HG02678 (cell line): ENCODE data around the gene KRTAP13-1.

ENCODE experiments used
- ATAC-seq: cut with Tn5 transposase; IDR thresholded peaks from one replicate; pipeline ENCODE4 v1.9.1; 2021; ENCODE audit warnings: mild to moderate bottlenecking, moderate library complexity; ENCODE audit not compliant: unreplicated experiment

Gene KRTAP13-1, protein sequence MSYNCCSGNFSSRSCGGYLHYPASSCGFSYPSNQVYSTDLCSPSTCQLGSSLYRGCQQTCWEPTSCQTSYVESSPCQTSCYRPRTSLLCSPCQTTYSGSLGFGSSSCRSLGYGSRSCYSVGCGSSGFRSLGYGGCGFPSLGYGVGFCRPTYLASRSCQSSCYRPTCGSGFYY

DNA sequence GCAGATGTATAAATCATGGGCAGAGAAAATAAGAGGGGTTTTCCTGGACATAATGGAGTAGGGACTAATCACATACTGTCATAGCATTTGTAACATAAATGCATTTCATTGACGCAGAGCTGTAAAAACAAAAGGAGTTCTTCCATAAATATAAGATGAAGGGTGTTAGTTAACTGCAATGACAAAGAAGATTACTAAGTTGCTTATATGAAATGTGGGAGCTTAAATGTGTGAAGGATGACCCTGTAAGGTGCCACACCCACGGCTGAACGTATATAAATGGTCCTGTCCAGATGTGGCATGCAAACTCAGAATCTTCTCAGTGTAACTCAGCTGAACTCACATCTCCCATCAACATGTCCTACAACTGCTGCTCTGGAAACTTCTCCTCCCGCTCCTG, at the start of gene KRTAP13-1:
TSS of gene KRTAP13-1 (plus strand) at position 301 of the 400 bp plus-strand sequence. CDS start at position 357, 56 bp downstream.
- ATAC-seq: no peak

DNA sequence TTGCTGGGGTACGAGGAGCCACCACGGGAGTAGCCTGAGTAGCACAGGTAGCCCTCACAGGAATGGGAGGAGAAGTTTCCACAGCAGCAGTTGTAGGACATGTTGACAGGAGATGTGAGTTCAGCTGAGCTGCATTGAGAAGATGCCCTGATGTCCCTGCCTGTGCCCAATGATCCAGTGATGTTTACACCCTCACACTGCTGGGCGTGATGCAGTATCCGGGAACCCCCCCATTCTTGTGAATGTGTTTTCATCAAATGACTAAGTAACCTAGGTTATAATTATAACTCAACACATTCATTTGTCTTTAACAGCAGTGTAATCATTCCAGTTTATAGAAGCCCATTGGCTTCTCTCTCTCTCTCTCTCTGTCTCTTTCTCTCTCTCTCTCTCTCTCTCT, 47.3 kb upstream of the KRTAP13-1 start, which contains the start of gene KRTAP23-1:
TSS of gene KRTAP23-1 (minus strand) at position 101 of the 400 bp plus-strand sequence. CDS start at position 101, 0 bp downstream.
- ATAC-seq: no peak

- no peak for ATAC-seq
Observed at GRCh38 chr21:30349572-30349971, 46.3 kb upstream of the KRTAP13-1 start.

GRCh38 chr21:30351534-30351933, 44.3 kb upstream of the KRTAP13-1 start:
- ATAC-seq: no peak

DNA sequence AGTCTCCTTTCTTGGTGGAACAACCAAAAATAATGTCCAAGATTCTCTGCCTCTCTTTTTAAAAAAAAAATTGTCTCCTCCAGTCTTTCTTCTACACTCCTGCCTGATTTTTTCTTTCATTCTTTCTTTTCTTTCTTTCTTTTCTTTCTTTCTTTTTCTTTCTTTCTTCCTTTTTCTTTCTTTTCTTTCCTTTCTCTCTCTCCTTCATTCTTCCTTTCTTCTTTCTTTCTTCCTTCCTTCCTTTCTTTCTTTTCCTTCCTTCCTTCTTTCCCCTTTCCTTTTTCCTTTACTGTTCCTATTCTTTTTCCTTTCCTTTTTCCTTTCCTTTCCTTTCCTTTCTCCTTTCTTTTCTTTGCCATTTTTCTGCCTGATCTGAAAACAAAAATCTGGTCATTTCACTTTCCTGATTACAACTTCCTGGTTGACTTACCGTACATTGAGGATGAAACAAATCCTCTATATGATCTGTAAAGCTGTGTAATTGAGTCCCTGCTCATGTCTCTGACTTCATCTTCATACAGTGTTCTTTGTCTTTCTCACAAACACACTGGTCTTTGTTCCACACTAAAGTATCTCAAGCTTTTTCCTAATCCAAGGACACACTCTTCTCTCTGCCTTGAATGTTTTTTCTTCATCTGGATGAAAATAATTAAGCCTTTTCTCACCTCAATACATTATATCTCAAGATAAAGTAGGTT, 41.4 kb upstream of the KRTAP13-1 start:
- ATAC-seq: no peak

DNA sequence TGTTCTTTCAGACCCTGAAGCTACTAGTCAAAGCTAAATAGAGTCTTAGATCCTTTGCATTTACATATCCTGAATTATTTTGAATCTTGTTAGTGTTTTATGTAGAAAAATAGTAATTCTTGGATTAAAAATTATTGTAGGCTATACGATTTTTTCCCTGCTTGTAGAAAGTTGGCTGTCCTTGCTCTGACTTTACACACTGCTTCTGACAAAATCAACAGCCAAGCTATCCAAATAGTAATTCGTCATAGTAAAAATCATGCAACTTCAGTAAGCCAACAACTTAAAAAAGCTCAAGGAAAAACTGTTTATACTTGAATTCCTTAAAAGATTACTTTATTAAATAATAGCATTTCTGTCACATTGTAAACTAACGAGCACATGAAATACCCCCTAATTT, 39.9 kb upstream of the KRTAP13-1 start:
- no peak for ATAC-seq

DNA sequence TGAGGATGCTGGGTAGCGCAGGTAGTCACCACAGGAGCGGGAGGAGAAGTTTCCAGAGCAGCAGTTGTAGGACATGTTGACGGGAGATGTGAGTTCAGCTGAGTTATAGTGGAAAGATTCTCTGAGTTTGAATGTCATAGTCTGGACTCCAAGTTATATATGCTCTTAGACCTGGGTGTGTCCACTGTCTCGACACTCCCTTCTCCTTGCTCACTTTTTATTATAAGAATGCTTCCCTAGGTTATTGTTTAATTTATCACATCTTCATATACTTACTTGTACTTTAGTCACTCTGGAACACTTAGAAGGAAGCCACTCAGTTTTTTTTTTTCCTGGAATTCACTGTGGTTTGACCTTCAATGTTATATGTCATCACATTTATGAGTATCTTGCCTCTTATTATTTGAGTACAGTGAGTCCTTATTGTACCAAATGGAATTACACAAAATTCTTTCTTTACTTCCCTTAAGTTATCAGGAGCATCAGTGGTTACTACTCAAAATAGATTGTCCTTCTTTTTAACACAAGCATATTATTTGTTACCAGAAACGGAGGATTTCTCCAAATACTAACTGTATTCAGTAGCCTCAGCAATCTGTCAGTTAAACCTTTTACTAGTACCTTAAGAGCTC, 23.6 kb upstream of the KRTAP13-1 start, which contains the start of gene KRTAP13-2:
TSS of gene KRTAP13-2 (minus strand) at position 133 of the 632 bp plus-strand sequence. CDS start at position 75, 58 bp downstream.
- ATAC-seq: no peak

DNA sequence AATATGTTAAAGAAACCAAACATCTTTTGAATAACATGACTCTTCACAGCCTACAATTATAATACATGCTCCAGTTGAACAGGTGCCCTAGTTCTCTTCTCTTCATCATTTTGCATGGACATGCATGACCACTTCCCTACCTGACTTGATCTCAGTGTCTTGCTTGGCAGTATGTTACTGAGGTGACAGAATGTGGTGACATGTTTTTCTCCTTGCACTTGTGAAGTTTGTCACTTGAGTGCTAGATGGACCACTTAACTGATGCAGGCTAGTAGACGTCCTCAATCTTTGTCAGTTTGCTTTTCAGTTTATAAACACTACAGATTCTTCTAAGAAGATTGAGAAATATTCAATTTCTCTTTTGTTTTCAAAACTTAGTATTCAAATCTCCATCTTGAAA, 13.6 kb upstream of the KRTAP13-1 start:
- no peak for ATAC-seq

DNA sequence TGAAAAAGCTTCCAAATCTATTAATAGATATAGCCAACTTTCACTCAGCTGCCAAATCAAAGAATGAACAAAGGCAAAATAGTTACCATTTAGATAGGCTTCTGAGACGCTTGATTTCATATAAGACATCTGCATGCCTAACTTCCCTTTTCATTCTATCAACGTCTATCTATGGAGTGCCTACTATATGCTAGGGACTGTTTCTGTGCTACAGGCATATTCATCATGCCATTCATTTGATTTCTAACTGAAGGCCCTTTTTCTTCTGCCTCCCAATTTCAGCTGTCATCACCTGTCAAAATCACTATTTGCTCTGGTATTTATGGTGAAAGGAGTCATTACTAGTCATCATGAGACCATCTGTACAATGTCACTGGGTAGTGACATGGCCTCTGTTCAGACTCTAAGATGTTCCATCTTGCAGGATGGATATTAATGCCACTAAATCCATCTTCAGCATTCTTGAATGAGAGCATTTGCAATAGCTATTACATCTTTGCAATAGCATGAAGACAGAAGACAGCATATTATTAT, 4.3 kb upstream of the KRTAP13-1 start:
- ATAC-seq: no peak

- no peak for ATAC-seq
Observed at GRCh38 chr21:30408782-30409494, 13.1 kb downstream of the KRTAP13-1 start.

- ATAC-seq: no peak
Observed at GRCh38 chr21:30415993-30416392, 20.2 kb downstream of the KRTAP13-1 start.

DNA sequence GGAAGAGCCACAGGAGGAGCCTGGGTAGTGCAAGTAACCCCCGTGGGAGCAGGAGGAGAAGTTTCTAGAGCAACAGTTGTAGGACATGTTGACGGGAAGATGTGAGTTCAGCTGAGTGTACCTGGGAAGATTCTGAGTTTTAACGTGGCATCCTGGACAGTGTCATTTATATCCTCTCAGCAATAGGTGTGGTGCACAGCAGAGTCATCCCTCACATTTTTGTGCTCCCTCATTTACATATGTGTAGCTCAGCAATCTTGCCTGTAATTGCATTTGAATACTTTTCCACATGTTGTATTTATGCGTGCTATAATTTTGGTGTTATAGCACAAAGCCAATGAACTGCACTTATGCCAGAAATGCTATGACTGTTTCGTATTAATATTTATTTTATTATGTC, 30.0 kb downstream of the KRTAP13-1 start, which contains the start of gene KRTAP13-3:
TSS of gene KRTAP13-3 (minus strand) at position 101 of the 400 bp plus-strand sequence. CDS start at position 87, 14 bp downstream.
- ATAC-seq: no peak

- no peak for ATAC-seq
Observed at GRCh38 chr21:30426731-30427130, 30.9 kb downstream of the KRTAP13-1 start.

GRCh38 chr21:30430170-30430655, 34.4 kb downstream of the KRTAP13-1 start, which contains the start of gene KRTAP13-4:
KRTAP13-4 (plus strand) TSS chr21:30430220; CDS start chr21:30430276, 56 bp downstream.
- ATAC-seq: no peak

DNA sequence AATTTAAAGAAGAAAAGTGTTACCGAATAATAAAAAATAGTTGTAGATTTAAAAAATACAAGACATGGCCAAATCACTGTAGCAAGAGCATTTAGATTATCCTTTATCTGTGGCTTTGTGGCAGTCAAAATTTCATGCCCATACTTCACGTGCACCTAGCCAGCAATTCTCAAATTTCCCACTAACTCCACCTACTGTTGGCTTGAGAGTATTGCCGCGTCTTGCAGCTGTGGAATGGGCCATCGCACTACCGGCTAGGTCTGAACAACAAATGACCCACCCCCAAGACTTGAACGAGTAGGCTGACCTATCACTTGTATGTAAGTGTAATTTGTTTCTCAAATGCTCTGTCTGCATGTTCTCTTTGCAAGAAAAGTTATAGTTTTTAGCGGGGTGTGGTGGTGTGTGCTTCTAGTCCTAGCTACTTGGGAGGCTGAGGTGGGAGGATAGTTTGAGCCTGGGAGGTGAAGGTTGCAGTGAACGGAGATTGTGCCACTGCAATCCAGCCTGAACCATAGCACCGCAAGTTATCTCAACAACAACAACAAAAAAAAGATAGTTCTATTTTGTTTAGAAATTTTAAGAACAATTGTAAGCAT, 38.3 kb downstream of the KRTAP13-1 start:
- ATAC-seq: no peak

DNA sequence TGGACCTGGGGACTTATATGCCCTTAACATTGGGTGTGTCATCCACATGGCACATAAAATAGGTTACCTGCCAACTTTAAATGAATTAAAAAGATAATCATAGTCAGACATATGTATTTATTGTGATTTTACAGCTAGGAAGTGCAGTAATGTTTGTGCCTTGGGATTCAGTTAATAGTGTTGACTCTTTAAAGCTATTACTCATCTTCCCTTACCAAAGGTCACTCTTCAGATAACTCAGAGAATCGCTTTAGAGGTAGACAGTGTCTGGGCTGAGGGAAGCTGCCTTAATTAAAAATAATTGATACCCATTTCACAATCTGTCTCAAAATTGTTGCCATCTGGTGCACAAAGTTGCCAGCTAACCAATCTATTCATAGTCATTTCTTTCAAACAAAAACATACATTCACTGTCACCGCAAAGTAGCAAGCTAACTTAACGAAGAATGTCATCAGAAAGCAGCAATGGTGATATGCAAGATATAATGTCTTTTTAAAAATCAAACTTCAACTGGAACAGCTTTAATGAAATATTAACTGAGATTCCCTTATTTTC, 41.3 kb downstream of the KRTAP13-1 start:
- no peak for ATAC-seq

DNA sequence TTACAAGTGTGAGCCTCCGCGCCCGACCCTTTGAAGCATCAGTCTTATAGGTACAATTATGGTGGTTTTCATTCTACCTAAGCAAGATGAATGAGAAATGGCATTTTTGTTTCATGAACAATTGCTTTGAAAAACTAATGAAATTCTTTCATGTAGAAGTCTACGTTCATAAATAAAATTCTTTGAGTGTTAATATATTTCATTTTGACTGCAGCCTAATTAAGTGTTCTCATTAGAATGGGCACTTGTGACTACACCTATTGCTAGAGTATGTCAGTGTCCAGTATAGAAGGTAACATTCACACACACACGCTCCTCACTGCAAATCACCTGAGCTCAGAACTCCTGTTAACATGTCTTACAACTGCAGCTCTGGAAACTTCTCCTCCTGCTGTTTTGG, 44.1 kb downstream of the KRTAP13-1 start, which contains the start of gene KRTAP15-1:
TSS of gene KRTAP15-1 (plus strand) at position 301 of the 400 bp plus-strand sequence. CDS start at position 354, 53 bp downstream.
- ATAC-seq: no peak

DNA sequence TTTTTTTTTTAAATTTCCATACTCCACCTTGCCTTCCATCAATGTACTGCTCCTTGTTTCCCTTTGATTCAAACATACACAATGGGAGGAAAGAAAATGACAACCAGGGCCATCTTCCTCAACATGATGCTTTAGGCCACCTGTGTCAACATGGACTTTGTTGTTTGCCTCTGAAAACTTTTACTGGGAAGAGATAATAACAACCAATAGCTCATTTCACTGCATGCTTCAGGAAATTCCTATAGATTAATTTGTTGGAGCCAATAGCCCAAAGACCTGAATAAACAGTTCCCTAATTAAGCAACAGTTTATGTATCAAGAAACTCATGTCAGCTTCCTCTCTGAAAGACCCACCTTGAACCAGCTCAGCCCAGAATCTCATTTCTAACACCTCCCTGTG, 47.4 kb downstream of the KRTAP13-1 start:
- ATAC-seq: no peak

- no peak for ATAC-seq
Observed at GRCh38 chr21:30444204-30444603, 48.4 kb downstream of the KRTAP13-1 start.
